GM18502 (cell line): ENCODE results near the gene TIMM17A.
"Not testable (repeated sequence)": the region's sequence is repeated elsewhere in the genome, so short reads cannot be mapped to it uniquely, and the experiment has no call there.

Experiments
- ATAC-seq: cut with Tn5 transposase; IDR thresholded peaks from one replicate; pipeline ENCODE4 v1.9.1; 2021; ENCODE audit warnings: mild to moderate bottlenecking; ENCODE audit not compliant: unreplicated experiment, poor library complexity

The TIMM17A gene

DNA sequence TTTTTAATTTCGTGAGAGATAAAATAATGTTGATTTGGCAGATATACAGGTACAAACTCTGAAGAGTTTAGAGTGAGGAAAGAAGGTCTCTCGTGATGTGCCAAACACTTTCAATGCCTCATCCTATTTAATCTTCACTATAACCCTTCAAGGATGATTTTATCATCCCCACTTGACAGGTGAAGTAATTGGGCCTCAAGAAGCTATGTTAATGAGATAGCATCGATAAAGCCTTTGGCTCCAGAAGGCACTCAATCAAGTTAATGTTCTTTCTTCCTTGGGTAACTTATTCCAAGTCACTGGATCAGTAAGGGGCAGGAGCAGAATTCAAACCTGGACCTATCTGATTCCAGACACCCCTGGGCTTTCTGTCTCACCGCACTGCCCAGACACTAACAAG lies 16.2 kb upstream of the TIMM17A start:
- no peak for ATAC-seq

DNA sequence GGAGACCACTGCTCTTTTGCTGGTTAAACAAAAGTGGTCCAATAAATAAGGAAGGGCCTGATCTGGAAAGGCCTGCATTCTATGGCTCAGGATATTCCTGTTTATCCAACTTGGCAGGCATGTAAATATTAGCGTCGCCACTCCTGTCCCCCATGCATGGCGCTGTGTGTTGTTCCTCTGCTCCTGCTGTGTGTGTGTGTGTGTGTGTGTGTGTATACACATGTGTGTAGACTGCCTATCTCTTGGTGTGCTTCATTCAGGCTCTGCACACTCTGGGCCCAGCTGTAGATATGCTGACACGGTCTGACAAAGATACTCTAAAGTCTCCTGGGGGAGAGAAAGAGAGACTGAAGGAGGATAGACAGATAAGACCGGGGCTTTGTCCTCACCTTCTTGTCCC lies 15.7 kb upstream of the TIMM17A start:
- no peak for ATAC-seq

DNA sequence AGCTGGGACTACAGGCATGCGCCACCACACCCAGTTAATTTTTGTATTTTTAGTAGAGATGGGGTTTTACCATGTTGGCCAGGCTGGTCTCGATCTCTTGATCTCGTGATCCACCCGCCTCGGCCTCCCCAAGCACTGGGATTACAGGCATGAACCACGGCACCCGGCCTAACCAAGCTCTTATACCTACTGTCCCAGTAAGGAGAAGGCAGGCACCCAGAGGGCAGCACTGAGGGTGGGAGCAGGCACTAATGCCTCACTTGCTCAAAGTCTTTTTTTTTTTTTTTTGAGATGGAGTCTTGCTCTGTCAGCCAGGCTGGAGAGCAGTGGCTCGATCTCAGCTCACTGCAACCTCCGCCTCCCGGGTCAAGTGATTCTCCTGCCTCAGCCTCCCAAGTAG lies 15.0 kb upstream of the TIMM17A start:
- ATAC-seq, result not testable (repeated sequence)

DNA sequence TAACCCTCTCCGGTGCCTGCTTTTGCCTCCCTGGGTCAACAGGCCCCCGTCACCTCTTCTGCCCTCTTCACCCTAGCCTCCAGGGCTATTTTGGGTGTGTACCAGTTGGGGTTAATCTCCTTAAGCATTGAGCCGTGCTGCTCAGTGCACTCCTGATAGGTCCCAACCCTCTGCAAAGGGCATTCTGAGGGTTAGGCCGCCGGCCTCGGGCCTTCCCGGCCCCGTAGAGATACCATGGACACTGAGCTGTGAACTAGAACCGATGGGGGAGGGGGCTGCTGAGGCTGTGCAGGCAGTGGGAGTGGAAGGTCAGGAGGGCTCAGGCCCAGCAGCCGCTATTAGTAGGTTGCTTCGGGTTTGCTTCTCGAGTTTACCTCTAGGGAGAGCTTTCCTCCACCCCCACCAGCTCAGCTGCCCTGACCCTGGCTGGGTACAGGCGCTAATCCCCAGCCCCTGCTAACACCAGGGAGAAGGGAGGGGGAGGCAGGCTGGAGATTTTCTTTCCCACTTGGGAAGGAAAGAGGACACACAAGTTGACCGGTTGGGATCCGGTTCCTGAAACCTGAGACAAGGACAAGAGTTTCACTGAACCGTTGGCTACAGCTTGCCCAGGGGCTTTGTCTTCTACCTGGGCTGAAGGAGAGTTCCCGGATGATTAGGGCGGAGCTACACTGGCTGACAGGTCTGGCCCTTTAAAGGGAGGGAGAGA lies 13.7 kb upstream of the TIMM17A start:
- ATAC-seq, result no peak

DNA sequence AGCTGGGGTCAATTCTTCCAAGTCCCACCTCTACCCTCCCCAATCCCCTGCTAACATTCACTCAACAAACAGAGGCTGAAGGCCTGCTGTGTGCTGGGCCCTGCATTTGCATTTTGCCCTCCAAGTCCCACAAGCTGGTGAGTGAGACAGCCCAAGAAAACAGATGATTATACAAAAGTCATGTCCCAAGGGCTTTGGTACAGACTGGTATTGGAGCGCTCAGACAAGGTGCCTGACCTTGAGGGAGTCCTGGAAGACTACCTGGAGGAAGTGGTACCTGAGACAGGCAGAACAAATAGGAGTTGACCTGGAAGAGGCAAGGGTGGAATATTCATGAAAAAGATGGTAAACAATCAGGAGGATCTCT lies 13.2 kb upstream of the TIMM17A start:
- ATAC-seq, result no peak

DNA sequence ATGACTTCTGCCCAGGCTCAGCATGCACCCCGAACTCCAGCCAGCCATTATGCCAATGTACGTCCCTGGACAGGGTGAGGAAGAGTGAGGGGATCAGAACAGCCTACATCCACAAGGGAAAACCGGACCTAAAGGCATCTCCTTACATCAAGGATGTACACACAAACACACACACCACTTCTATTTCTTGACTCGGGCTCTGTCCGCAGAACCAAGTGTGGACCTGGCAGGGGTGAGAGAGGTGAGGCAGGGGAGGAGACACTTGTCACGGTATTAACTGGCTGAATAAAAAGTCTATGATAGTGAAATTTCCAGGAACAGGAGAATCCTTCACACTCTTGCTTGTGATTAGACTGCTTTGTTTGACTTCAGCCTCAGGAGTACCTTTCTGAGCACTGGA lies 11.3 kb upstream of the TIMM17A start:
- no peak for ATAC-seq

DNA sequence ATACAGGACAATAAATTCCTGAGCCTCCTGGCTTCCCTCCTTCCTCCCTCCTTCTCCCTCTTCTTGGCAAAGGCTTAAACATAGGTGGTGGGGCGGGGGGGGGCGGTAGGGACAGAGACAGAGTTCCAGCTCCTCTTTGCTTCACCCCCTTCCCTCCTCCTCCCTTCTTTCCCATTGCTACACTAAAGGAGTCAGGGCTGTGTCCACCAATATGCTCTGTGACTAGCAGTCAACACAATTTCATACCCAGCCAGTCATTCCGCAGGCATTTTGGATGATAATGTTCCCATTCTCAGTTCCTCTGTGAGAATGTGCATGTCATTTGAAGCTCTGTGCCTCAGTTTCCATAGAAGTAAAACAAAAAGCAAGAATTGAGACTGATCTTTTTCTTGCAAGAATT lies 10.7 kb upstream of the TIMM17A start:
- ATAC-seq, result no peak

DNA sequence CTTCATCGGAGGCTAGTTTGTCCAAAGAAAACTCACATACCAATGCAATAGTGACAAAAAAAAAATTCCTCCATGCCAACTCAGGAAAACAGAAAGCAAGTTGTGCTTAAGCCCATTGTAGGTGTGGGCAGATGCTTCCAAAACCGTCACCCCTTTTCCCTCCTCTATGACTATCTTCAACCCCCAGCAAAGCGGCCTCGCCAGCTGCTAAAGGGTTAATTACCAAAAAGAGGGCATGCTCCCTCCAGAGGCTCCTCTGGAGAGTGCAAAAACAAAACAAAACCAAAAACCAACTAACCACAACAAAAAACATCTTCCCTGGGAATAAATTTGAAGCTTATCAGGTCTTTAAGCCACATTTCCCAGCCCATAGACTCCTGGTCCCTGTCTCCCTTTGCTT lies 10.1 kb upstream of the TIMM17A start:
- ATAC-seq, result no peak

DNA sequence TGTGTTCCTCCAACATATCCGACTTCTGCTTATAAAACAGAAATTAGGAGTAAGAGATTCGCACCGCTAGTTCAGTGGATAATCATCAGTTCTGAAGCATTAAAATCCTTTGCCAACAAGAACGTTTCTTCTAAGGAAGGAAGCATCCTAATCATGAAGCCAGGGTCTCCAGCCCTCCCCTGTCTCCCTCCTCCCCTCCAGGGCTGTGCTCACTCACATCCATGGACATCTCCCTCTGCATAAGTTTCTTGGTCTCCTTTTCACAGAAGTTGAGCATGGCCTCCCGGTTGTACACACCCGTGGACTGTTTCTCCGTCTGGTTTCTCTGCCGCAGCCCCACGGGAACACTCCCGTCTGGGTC lies 9.5 kb upstream of the TIMM17A start:
- ATAC-seq, result no peak

DNA sequence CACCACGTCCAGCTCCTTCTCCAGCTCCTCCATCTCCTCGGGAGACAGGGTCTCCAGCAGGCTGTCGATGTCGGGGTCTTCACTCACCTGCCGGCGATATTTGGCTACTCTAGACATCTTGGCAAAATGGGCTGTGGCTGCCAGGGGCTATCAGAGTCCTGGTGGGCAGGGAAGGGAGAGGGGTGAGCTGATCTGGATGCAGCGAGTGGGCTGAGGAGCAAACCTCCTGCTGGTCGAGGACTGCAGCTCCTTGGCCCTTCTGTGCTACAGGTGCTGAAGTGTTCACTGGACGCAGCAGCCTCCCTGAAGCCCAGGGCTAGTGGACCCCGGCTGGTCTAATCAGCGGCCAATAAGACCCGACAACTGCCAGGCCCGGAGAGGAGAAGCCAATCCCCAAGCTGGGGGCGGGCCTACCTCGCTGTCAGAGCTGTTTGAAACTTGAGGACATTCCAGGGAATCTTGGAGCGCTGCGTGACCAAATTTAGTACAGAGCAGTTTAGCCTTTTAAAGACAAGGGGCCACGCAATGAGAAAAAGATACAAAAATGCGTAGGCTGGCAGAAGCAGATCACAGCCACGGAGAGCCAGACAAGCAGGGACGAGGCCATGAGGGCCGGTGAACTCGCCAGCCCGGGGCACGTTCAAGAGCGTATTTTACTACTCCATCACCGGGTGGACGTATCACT lies 8.9 kb upstream of the TIMM17A start, which contains the start of gene LMOD1:
Gene LMOD1 (minus strand): TSS at position 325 of the 685 bp plus-strand sequence. CDS start 208 bp downstream, at position 117.
- no peak for ATAC-seq

DNA sequence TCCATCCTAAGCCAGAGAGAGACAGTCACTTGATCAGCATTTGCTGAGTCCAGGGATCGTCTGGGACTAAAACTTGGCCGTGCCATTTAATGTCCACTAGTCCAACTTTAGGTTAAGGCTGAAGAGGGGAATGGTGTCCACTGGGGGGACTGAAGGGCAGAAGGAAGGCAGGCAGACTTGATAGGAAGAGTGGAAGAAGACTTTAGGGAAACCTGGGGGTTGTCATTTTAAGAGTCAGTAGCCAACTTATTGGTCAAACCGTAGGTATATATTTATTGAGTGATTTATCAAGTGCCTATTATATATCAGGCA lies 7.7 kb upstream of the TIMM17A start:
- ATAC-seq, result no peak

DNA sequence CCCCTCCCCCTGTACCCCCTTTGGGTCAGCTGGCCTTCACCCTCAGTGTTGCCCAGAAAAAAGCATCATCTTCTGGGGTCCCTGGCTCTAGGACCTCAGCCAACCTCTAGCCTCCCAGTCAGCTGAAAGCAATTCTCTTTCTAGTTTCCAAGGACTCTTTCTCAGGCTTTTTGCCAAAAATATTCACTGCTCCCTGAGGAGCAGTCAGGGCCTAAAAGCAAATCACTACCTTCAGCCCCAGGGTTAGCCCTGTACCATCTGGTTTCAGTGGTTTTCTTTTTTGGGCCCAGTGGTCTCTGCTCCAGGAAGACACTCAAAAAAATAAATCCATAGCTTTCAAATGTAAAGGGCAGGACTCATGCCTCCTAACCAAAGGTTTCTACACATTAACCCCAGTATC lies 5.8 kb upstream of the TIMM17A start:
- ATAC-seq, result no peak

DNA sequence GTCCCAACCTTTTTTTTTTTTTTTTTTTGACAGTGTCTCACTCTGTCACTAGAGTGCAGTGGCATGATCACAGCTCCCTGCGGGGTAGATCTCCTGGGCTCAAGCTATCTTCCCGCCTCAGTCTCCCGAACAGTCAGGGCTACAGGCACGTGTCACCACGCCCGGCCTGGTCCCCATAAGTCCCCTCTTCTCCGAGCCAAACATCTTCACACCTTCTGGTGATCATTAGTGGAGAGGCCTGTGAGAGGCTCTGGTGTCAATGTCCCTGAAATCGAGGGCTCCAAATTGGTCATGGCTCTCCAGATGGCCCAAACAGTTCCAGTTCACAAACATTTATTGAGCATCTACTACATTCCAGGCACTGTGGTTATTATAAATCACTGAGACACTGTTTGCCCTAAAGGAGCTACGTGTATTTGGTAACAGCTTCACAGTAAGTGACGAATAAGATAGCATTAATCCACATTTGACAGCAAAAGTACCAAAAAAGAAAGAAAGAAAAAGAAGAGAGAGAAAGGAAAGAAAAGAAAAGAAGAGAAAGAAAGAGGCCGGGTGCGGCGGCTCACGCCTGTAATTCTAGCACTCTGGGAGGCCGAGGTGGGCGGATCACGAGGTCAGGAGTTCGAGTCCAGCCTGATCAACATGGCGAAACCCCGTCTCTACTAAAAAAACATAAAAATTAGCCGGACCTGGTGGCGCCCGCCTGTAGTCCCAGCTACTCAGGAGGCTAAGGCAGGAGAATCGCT lies 867 bp upstream of the TIMM17A start:
- ATAC-seq, result no peak

DNA sequence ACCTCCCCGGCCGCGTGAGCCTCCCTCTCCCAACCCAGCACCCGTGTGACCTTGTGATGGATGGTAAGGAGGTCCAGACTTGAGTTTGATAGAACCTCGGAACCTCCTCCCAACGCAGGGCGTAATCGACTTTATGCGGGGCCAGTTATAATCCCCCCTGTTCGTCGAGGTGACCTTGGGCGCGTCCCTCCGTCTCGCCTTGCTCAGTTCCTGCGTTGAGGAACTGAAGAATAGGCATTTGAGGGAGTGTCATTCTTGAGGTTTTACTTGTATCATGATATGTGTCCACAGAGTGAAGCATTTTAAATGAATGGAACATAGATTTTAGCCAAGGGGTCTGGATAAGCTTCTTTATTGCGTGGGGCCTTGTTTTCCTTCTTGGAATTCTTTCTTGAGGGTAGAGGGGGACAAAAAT lies 433 bp downstream of the TIMM17A start:
- peak; percentile 41 for ATAC-seq

DNA sequence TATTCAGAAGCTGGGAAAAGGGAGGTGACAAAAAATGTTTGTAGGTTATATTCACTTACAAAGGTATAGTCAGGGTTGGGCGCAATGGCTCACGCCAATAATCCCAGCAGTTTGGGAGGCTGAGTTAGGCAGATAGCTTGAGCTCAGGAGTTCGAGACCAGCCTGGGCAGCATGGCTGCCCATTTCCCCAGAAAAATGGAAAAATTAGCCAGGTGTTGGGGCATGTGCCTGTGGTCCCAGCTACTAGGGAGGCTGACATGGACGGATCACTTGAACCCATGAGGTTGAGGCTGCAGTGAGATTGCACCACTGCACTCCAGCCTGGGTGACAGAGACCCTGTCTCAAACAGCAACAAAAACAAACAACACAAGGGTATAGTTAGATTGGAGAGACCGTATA lies 3.0 kb downstream of the TIMM17A start:
- no peak for ATAC-seq

DNA sequence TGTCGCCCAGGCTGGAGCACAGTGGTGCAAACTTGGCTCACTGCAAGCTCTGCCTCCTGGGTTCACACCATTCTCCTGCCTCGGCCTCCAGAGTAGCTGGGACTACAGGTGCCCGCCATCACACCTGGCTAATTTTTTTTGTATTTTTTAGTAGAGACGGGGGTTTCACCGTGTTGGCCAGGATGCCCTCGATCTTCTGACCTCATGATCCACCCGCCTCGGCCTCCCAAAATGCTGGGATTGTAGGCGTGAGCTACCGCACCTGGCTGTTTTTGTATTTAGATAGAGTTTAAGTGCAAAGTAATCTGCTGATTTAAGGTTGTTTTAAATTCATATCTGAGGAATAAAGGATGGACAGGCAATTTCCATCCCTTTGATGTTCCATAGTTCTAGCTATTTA lies 7.1 kb downstream of the TIMM17A start:
- not testable (repeated sequence) for ATAC-seq

DNA sequence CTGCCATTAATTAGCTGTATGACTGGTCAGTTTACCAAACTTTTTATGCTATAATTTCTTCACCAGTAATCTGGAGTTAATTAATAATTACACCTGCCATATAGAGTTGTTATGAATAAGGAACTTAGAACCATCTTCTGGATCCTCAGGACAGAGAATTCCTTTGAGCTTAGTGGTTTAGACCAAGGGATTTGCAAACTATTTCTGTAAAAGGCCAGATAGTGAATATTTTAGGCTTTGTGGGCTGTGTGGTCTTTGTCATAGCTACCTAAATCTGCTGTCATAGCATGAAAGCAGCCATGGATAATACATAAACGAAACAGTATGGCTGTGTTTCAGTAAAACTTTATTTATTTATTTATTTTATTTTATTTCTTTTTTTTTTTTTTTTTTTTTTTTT lies 9.0 kb downstream of the TIMM17A start:
- no peak for ATAC-seq

DNA sequence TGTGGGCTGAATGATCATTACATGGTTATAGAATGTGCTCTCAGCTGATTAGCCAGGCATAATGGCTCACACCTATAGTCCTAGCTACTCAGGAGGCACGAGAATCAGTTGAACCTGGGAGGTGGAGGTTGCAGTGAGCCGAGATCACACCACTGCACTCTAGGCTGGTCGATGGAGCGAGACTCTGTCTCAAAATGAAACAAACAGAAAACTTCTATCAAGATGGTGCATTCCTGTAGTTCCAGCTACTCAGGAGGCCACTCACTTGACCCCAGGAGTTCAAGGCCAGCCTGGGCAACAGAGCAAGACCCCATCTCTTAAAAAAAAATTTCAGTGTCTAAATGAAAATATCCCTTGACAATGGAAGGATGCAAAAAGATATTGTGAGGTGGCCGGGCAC lies 10.9 kb downstream of the TIMM17A start:
- ATAC-seq, result no peak

DNA sequence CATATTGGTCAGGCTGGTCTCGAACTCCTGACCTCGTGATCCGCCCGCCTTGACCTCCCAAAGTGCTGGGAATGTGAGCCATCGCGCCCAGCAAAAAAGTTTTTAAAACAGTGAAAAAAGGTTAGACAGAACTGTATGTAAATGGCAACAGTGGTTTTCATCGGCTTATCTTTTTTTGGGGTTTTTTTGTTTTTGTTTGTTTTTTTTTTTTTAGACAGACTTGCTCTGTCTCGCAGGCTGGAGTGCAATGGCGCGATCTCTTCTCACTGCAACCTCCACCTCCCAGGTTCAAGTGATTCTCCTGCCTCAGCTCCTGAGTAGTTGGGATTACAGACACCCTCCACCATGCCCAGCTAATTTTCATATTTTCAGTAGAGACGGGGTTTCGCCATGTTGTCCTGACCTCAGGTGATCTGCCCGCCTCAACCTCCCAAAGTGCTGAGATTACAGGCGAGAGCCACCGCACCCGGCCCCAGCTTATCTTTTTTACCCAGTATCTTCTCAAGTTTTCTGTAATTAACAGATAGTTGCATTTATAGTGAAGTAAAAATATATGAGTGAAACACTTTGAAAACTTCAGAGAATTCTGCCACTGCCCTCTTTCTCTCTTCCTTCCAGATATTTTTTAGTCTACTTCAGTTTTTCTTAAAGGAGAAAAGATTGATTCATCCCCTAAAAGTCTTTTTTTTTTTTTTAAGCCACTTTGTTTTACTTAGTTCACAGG lies 13.1 kb downstream of the TIMM17A start:
- ATAC-seq, result no peak

DNA sequence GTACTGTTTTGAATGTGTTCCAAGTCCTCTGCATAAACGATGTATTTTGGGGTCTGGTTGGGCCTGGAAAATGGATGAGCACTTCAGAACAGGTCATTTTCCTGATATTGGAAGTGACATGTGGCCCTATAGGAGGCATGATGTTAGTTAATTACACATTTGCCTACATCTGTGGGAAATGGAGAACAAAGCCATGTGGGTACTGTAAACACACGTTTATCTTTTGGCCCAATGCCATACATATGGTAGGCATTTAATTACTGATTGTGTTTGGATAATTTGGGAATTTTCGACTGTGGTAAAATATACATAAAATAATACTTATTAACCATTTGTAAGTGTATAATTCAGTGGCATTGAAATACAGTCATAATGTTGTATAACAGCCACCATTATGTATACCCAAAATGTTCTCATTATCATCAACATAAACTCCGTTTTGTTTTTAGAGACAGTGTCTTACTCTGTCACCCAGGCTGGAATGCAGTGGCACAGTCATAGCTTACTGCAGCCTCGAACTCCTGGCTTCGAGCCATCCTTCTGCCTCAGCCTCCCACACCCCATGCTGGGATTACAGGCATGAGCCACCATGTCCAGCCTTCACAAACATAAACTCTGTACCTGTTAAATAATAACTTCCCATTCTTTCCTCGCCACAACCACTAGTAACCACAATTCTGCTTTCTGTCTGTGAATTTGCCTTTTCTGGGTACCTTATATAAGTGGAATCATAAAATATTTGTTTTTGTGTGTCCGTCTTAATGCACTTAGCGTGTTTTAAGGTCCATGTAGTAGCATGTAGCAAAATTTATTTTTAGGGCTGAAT lies 15.2 kb downstream of the TIMM17A start:
- ATAC-seq, result no peak
